GM18909 (cell line): ENCODE results near the gene IFI35.

Experiments used
- ATAC-seq: cut with Tn5 transposase; IDR thresholded peaks from one replicate; pipeline ENCODE4 v1.9.1; 2021; ENCODE audit warnings: mild to moderate bottlenecking; ENCODE audit not compliant: unreplicated experiment, poor library complexity

Gene IFI35

DNA sequence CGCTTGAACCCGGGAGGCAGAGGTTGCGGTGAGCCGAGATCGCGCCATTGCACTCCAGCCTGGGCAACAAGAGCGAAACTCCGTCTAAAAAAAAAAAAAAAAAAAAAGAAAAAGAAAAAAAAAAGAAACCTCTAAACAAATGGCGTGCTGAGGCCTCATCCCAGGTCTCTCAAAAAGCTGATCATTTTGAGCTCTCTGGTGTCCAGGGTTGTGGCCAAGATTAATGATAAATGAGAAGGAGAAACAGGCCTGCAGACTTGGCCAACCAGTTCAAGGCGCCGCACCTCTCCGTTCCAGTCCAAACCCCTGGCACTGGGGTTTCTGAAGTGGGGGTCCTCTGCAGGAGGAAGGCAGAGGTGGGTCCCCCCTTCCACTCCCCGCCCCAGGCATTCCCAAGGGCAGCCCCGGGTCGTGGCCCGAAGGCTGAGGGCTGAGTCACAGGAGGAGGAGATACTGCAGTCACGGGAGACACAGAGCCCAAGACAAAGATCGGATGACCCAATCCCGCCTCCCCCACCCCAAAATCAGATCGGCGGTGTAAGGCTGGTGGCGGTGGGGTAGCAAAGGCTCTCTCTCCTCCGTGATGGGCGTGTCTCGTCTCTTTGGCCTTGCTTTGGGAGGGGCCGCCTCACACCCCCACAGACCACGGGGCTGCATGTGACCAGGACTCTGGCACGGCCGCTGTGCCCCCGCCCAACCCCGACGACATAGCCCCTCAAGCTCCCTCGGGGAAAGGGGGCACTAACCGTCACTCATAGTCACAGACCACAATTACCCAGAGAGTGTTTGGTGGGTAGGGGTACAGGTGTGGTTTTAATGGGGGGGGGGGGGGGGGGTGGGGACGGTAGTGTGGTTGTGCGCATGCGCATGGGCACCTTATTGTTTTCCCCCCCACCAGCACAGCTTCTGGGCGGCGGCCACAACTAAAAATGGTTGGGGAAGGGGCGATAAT is 14.5 kb downstream of the IFI35 start:
- ATAC-seq, result no peak

DNA sequence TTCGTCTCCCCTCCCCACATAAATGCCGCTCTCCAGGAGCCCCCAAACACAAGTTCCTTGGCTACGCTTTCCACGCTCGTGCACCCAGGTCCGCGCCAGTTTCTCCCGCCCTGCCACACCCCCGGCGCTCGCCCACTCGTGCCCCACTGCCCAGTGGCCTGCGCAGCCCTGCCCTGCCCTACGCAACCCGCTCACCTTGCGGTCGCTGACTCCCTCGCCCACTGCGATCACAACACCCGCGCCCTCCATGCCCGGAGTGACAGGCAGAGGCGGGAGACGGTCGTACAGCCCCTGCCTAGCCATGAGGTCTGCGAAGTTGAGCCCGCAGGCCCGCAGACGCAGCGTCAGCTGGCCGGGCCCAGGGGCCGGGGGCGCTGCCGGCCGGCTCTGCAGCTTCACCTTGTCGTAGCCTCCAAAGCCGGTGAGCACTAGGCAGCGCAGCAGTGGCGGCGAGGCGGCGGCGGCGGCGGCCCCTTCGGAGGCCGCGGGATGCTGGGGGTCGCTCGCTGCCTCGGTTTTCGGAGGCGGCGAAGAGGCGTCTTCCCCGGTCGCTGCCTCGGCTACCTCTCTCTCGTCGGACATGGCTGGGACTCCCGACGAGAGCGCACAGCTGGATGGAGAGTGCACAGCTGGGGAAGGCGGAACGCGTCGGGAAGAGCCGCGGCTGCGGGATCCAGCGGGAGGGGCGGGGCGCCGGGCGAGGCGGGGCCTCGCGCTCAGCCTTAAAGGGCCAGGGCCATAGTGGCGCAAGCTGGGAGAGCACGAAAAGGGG is 15.3 kb downstream of the IFI35 start, which contains the start of gene VAT1:
Gene VAT1 (minus strand): TSS at position 645 of the 772 bp plus-strand sequence. CDS start 63 bp downstream, at position 582.
- ATAC-seq, result no peak

DNA sequence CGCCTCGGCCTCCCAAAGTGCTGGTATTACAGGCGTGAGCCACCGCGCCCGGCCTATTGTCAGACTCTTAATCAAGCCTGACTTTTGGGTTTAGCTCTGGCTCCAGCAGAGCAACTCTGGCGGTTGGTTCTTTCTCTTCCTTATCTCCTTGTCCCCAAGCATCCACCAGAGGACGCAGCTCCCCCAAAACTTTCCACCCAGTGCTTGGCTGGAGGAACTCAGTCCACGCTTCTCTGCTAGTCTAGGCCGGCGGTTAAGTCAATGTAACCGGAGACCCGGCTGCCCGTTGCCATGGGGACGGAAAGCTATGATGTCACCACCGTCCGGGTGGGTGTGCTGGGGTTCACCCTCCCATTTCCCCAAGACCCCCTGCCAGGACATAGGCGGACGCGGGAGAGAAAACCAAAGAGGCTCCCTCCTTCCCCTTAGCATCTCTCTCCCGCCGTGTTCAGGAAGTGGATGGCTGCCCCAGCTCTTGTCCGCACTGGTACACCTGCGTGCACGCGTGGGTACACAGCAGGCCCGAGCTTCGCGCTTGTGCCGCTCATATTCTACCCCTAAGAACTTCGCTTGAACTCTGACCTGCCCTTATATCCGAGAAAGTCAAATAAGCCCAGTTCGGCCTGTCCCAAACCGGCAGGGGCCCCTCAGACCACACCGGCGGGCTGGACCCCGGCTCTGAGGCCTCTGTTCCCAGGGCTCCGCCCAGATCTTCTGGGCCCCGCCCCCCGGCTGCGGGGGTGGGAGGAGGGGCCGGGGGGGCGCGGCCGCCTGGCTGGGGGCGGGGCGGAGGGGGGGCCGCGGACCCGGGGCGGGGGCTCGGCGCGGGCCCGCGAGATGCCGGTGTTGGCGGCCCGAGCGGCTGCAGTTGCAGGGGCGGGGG is 18.1 kb downstream of the IFI35 start, which contains the start of gene RND2:
Gene RND2 (plus strand): TSS at position 825 of the 883 bp plus-strand sequence. CDS start 117 bp downstream, outside the sequence.
- no peak for ATAC-seq

DNA sequence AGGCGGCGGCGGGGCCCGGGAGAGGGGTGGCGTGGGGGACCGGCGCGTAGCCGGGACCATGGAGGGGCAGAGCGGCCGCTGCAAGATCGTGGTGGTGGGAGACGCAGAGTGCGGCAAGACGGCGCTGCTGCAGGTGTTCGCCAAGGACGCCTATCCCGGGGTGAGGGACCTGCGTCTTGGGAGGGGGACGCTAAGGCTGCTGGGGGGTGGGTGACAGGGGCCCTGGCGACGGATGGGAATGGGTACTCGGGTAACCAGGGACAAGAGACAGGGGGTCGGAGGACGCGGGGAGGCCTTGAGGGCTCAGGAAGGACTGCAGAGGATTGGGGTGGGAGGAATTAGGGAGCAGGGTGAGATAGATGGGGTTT is 18.7 kb downstream of the IFI35 start:
- no peak for ATAC-seq

DNA sequence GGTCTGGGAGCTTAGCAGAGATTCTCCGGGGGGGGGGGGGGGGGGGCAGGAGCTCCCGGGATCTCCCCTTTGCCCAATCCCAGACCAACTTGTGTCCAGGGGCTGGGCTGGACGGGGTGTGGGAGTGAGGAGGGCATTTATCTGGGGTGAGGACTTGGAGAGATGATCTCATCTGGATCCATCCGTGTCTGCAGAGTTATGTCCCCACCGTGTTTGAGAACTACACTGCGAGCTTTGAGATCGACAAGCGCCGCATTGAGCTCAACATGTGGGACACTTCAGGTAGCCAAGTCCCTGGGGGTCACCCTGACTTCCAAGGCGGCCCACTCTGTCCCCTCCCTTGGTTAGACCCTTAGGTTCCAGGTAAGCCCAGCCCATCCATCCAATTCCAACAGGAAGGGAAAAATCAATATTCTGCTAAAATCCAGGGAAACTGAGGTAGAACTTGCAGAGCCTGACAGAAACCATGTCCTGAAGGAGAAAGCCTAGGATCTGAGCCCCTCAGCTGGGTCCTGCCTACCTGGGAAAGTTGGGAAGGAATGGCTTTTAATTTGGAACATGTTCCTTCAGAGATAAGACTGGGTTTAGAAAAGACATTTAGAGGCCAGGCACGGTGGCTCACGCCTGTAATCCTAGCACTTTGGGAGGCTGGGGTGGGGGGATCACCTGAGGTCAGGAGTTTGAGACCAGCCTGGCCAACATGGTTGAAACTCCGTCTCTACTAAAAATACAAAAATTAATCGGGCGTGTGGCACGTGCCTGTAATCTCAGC is 19.4 kb downstream of the IFI35 start:
- no peak for ATAC-seq

DNA sequence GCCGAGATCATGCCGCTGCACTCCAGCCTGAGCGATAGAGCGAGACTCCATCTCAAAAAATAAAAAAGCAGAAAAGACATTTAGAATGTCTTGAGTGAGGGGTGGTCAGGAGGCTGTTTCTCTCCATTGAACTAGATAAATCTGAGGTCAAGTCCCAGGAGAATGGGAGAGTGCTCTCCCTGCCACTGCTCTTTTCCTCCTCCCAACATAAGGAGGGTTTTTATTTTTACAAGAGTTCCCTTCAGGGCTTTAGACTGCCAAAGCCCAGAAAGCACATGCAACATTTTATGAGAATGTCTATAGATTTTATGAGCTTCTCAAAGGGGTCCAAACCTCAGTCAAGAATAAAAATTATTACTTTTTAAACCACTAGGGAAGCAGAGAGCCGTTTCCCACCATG is 20.0 kb downstream of the IFI35 start:
- ATAC-seq, result no peak

DNA sequence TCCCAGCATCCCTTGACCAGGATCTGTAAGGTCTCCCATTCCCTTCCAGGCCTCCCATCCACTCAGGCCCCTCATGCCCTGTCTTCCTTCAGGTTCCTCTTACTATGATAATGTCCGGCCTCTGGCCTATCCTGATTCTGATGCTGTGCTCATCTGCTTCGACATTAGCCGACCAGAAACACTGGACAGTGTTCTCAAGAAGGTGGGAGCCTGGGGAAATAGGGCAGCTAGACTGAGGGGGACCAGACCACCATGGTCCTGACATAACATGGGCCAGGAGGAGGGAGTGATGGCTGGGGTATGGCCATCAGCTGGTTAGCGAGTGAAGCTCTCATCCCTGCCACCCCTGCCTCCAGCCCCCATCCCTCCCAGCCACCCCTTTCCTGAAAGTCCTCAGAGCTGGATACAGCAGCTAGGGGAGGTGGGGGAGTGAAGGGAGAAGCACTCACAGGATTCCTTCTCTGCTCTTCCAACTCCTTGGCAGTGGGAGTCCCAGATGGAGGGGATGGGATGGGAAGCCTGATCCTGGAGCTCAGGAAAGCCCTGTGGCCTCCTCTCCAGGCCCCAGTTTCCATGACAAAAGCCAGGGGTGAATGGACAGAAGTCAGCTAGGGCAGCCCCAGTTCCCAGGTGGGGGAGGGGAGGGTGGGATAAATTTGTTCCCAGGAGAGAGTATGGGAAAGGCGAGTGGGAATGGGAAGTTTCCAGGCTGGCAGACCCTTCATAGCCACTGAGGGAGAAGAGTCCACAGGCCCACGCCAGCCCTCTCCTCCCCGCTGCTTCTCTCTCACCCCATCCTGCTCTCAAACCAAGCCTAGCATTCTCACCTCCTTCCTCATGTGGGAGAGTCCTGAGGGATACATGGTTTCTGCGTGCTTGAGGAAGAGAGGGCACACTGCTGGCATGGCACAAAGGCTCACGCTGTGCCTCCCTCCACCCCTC is 20.8 kb downstream of the IFI35 start:
- ATAC-seq, result no peak

DNA sequence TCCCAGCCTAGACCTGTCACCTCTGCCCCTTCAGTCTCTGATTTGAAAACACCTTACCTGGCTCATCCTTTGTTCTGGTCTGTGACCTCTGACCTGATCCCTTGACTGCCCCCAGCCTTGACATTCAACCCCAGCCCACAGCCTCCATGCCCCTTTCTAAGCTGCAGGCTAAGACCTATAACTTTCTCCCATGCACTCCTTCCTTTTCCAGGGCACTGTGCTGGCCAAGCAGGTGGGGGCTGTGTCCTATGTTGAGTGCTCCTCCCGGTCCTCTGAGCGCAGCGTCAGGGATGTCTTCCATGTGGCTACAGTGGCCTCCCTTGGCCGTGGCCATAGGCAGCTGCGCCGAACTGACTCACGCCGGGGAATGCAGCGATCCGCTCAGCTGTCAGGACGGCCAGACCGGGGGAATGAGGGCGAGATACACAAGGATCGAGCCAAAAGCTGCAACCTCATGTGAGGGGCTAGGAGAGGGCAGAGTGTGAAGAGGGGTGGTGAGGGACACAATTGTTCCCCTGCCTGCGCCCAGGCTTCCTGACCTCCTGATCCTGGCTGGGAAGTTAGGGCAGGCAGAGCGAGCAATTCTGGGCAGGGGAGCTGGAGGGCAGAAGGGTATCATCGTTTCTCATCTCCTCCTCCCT is 21.8 kb downstream of the IFI35 start:
- ATAC-seq, result no peak

DNA sequence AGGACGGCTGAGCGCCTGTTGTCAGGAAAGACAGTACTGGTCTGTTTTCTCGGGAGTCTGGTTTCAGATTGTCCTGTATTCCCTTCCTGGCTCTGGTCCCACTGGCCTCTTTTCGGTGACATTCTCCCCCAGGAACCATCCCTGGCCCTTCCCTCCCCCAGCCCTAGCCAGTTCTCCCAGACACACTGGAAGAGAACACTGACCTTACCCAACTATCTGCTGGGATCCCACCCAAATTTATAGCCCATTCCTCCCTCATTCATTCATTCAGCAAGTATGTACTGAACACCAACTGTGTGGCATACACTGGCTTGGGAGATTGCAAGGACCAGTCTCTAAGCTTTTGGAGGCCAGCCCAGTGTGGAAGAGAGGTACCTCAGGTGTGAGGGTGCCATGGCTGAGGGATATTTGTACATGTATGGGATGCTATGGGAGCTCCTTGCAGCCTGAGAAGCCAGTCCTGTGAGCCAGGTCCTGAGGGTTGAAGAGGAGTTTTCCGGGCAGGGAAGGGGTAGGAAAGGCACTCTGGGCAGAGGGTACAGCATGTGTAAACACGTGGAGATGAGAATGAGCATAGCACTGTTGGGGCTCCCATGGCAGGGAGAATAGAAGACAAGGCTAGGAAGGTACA is 23.7 kb downstream of the IFI35 start:
- no peak for ATAC-seq

DNA sequence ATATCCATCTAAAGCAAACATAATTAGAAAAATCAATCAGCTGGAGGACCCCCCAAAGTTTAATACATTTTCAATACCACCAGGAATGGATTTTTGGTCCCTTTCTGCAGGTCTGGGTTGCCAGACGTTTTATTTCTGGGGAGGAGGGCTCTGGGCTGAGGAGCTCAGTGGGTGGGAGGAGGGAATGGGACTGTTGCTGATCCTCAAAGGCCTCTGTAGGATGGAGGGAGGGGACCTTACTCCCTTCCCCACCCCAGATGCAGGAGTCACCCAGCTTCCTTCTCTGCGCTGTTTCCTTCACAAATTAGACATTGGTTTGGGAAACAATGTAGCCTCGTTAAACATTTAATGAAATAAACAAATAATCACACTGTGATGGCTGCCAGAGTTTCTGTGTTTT is 25.1 kb downstream of the IFI35 start:
- no peak for ATAC-seq

DNA sequence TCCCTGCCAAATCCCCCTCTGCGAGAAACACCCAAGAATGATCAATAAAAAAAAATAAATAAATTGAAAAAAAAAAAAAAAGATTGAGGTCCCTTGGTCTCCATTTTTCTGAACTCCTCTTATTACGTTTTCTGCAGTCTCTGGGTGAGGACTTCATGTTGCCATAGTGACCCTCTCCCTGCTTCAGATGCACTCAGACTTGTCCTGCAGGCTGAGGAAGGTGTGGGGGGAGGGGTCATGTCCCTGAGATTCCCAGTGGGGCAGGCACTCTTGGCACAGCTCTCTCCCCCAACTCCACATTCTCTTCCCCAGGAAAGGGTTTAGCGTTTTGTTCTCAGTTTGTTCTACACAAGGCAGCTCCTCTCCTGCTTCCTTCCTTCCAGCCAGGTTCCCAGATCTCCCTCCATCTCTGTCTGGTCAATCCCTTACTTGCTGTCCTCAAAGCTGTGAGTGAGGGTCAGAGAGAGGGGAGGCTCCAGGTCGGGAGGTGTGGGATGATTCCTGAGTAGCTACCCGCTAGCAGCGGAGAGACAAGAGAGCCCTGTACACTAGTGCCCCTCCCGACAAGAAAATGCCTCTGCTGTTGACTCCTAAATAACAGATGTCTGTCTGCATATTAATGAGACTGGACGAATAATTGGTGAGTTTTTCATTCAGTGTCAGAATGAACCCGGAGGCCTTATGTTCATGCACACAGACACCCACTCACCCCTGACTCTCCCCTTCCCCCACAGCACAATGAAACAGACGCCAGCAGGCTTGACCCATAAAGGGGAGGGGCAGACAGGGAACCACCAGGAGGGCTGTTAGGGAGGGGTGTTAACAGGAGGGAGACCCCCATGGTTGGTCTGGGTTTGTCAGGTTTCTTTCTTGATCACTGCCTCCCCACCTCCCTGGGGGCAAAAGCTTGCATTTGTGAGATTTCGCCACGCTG is 27.6 kb downstream of the IFI35 start:
- ATAC-seq, result no peak

DNA sequence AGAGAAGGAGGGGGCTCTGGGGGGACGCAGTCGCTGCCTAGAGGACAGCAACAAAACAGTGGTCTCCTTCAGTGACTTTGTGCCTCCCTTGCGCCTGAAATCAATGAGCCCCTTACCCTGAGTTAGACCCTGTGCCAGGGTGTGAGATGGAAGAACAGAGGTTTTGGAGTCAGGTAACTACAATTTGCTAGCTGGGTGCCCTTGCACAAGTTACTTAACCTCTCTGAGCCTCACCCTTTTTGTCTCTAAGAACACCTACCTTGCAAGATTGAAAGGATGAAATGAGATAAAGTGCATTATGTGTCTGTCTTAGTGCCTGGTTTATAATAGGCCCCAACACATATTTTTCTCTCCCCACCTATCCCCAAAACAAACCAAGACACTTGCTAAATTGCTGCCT is 28.3 kb downstream of the IFI35 start:
- ATAC-seq, result no peak

DNA sequence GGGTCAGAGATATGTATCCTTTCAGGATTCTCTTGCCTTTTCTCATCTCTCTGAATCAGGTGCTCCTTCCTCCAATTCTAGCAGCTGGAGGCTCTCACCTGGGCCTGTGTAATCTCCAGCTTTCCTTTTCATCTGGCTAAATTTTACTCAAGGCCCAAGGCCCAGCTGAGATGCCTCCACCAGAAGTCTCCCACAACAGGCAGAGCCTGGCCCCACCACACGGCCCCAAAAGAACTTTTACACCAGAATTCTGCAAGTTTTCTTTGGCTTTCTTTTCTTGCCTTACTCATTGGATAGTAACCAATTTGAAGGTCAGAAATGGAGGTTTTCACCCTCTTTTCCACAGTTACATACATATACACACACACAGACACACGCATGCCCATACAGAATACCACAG is 33.1 kb downstream of the IFI35 start:
- ATAC-seq, result no peak

DNA sequence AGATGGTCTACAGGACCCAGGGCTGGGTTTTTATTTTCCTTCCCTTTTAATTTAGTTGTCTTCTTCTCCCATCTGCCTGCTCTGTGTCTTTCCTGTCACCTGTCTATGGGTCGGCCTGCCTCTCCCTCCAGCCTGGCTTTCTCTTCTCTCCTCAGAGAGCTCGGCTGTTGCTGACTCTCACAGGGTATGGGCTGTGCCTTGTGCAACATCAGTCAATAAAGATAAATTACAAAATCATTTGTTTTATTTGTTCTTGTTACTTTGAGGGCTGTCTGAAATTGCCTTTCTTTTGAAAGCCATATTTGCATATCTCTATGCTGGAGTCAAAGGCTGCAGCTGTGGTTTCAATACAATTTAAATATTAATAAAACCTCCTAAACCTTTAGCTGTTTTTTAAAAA is 34.1 kb downstream of the IFI35 start:
- ATAC-seq, result no peak

DNA sequence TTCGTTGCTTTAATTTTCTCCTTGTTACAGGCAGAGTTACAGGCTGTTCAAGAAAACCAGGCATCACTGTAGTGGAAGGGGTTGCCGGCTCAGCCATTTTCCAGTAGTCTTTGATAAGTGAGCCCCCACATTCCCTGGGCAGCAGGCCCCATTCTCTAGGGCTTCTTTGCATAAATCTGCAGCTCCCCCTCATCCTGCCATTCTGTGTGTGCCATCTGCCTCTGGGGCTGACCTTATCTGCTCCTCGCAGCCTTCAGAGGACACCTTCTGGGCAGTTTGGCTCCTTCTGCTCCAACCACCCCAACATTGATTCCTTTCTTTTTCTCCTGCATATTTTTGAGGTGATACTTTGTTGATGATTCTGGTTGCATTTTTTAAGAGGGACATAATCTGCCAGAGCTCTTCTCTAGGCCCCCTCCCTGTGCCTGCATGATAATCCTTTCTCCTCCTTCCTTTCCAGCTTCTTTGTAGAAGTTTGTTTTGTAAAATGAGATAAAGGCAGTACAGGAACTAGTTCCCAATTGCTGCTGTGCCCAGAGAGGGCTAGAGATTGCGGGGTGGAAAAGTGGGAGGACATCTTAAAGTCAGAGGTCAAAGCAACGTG is 35.5 kb downstream of the IFI35 start:
- ATAC-seq, result no peak

DNA sequence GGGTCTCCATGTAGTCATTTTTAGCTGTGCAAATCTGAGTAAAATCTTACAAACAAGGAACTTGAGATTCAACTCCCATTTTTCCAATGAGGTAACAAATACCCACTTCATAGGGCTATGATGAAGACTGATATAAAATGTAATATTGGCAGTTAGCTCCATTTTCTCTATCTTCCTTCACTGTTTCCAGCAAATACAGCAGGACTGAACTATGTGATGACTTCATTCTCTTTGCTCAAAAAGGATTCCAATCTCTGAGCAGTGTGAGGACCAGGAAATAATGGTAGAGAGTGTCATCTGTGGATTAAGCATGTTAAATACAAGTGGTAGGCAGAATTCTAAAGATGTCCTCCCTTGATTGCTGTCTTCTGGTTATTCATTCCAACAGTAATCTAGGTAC is 36.7 kb downstream of the IFI35 start:
- no peak for ATAC-seq
